GM19372 (cell line): ENCODE results near the gene SCLY.

ENCODE experiments used
- ATAC-seq: cut with Tn5 transposase; IDR thresholded peaks from one replicate; pipeline ENCODE4 v1.9.1; 2021; ENCODE audit warnings: mild to moderate bottlenecking, low read depth, moderate library complexity; ENCODE audit not compliant: unreplicated experiment

Gene SCLY

DNA sequence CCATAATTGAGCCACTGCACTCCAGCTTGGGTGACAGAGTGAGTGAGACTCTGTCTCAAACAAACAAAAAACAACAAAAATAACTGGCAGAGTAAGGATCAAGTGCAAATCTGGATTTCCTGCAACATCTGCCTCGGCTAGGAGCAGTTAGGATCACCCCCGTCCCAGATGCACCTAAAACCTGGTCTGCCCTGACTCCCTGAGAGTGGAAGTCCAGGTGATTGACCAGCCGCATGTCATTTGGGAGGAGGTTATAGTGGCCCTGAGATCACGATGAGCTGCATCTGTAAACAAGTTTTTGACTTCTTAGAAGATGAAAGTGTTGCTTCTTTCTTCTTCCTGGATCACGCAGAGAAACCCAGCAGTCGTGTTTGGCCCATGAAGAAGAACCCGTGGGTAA lies 34.3 kb downstream of the SCLY start:
- no peak for ATAC-seq

DNA sequence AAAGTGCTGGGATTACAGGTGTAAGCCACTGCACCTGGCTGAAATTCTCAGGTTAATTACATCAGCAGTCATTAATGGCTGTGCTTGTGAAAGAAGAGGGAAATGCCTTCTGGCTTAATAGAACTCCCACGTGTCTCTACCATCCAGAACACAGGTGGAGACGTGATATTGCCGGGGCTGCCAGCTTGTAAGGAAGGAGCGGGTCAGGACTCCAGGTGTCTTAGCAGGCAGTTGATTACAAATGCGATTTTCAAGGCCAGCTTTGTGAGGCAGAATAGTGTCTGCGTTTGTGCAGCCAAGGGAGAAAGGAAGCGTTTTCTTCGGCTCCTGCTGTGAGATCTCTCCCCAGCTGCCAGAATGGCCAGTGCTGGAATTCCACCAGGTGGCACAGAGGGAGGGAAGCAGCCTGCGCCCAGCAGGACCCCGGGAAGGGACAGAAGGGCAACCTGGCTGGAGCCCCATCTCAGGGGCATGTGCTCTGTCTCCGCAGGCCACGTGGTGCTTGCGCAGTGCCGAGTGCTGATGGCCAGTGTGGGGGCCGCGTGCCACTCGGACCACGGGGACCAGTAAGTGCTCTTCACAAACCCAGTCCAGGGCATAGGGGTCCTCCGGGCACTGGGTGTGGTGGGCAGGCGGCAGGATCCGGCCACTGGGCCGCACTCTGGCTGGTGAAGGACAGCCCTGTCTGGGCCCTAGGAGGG lies 35.7 kb downstream of the SCLY start:
- ATAC-seq = no peak

DNA sequence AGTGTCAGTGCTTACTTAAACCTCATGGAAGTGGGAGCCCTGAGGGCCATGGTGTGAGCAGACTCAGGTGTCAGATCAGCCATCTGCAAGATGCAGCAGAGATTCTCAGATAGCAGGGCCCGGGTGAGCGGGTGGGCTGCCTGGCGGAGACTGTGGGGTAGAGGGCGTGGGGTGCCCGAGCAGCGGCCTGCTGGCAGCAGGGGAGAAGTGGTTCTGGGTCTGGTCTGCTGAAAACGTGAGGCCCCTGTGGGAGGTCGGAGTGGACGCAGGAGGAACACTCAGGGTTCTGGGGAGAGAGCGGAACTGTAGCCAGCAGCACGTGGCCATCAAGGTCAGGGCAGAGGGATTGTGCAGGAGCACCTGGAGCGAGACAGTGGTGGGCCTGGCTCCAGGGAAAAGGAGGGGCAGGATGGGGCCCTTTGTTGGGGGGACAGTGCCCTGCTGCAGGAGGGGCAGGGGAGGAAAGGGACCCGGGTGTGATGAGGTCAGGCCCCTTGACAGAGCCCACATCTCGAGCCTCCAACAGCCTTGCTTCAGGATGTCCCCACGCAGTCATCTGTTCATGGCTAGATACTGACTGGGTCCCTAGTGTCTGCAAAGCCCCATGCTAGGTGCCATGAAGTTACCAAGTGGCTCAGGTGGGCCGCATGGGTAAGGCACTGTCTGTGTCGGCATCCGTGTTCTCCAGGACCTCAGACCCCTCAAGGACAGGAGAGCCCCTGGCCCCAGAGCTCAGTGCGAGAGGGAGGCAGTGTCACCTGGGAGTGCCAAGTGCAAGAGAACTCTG lies 36.6 kb downstream of the SCLY start:
- ATAC-seq = no peak

DNA sequence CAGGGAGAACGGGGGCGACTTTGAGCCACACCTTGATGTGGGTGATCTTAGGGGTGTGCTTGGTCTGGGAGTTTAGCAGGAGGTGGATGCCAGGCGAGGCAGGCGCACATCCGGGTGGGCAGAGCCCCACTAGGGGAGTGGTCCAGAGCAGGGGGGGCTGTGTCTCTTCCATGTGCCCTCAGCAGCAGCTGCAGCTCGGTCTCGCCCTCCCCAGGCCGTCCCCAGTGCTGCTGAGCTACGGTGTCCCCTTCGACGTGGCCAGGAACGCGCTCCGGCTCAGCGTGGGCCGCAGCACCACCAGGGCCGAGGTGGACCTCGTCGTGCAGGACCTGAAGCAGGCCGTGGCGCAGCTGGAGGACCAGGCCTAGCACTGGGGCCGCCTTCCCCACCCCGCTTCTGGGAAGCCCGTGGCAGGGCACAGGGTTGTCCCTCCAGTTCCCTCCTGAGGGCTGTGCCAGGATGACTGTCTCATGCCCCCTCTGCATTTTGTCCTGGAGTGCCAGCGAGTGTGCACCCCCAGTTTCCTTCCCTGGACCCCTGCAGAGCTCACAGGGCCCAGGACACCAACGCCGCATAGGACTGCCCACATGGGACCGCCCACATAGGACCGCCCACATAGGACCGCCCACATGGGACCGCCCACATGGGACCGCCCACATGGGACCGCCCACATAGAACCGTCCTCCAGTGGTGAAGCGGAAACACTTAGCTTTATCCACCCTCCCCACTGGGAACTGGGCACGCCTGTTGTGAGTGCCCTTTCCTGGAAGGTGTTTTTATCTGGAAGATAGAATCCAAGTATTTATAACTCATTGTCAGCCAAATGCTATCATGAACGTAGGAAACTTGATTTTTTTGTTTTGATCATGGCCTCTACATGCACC lies 37.4 kb downstream of the SCLY start:
- peak; percentile 66 for ATAC-seq

DNA sequence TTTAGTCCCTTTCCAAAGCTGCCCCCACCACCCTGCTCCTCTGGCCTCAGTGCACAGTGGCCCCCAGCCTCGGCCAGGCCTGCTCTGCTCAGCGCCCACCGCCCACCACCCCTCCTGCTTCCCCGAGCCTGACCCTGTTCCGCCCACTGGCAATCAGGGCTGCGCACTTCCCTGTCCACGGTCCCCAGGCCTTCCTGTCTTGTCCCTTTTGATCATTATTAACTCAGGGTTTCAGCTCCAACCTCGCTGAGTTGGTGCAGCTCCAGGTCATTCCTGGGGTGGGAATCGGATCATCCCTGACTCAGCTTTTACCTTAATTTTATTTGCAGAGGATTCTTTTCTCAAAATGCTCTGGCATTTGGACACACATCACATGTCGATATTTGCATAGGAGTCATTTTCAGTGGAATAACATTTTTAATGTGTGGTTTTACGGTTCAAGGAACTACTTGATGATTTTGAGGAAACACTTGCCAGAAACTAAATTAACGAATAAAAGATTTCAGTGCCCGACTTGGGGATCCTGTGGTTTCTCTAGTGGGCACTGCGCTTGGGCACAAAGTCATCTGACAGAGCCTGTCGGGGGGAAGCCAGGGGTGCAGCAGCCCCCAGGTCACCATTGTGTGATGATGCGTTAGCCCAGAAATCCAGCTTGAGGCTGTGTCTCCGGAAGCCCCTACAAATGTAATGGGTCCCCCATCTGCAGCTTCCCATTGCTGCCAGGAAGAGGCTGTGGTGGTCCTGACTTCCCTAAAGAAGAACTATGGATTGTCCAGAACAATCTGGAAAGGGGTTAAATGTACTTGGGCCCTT lies 38.3 kb downstream of the SCLY start:
- peak; percentile 21 for ATAC-seq

DNA sequence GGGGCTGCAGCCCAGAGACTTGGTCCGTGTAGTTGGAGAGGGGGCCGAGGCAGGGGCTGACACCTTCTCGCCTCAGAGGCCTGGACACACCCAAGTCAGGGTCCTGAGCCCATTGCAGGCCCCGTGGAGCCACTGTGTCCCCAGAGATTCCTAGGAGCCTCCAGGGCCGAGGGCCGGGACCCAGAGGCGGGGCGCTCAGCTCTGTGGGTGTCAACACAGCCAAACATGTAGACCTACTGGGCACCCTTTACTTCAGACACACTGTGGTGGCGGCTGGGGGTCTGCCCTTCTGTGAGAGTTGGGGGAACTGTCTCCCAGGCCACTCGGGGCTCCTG lies 38.9 kb downstream of the SCLY start:
- no peak for ATAC-seq

DNA sequence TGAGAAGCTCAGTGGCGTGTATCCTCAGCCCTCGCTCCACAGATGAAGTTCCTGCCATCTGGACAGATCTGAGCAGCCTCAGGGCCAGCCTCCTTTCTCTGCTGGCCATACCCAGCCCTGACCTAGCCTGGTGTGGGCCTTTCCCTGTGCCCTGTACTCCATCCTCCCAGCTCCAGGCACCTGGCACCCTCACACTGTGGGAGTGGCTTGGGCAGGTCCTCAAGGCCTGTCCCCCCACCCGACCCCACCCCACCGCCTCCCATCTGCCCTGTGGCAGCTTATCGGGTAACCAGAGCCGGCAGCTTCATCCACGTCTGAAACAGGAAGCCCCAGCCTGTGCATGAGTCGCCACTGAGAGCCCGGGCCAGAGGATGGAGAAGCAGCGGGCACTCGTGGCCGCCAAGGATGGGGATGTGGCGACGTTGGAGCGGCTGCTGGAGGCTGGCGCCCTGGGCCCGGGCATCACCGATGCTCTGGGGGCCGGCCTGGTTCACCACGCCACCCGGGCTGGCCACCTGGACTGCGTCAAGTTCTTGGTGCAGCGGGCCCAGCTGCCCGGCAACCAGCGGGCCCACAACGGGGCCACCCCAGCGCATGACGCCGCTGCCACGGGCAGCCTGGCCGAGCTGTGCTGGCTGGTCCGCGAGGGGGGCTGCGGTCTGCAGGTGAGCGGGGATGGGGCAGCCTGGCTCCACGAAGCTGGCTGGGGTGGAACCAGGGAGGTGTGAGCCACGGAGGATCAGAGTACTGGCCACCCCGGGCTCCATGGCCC lies 39.4 kb downstream of the SCLY start, which contains the start of gene ESPNL:
Gene ESPNL (plus strand): TSS at position 292 of the 772 bp plus-strand sequence. CDS start 80 bp downstream, at position 372.
- ATAC-seq = no peak

DNA sequence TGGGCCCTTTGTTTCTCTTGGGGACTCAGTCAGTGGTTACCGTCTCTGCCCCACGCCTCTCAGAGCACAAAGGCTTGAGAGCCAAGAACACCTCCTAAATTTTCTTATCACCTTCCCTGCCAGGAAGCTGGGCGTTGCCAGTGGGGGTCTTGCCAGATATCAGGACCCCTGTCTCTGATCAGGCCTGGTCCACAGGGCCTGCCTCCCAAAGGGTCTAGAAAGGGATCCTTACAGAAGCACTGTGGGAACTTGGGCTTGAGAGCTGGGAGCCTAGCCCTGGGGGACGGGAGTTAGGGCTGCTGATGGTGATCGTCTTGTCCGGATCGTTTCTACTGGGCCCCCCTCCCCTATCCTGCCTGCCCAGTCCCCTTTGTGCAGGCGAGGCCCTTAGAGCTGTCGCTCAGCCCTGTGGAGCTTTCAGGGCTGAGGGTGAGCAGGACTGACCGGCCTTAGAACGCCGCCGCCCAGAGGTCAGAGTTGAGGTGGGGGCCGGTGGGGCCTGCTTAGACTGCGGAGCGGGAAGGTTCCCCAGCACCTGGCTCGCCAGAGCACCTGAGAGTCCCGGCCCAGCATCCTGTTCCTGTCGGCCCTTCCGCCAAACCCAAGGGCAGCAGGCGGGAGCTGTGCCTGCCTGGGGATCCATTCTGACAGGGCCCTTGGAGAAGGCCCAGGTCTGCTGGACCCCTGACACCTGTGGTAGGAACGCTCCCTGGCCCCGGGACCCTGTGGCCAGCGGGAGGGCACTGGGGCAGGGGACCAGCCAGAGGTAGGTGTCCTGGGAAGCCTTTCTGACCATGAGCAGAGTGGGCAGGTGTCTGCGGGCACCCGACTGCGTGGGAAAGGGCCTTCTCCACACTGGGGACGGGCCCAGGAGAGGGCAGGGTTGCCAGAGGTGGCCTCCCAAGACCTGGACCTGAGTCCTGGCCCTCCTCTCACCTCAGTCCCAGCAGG lies 40.3 kb downstream of the SCLY start:
- ATAC-seq = no peak

DNA sequence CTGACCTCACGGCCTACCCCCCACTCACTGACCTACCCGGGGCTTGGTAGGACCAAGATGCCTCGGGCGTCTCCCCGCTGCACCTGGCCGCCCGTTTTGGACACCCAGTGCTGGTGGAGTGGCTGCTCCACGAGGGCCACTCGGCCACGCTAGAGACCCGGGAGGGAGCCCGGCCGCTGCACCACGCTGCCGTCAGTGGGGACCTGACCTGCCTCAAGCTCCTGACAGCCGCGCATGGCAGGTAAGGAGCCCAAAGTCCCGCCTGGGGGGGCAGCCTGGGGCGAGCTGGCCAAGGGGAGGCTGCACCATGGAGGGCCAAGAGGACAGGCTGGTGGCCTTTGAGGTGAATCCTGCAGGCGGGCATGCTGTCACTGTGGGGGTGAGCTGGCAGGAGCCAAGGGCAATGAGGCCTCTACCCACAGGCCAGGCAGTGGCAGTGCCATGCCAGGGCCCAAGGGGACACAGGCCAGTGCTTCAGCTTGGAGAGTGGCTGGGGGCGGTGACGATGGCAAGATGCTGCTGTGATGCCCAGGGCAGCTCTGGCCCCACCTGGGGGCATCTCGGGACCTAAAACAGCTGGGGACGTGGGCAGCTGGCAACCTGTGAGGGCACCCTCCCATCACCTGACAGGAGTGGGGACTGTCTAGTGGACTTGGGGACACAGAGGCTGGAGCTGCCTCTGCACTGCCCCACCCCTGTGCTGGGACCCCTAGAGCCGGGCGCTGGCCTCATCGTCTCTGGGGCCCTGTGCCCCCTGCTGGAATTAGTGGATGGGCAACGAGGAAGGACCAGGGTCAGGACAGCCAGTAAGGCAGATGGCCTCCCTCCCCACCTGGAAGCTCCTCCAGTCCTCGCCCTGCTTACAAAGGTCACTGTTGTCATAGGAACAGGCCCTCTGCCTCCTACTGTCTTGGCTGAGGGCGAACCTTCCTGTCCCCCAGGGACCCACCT lies 41.4 kb downstream of the SCLY start:
- no peak for ATAC-seq

DNA sequence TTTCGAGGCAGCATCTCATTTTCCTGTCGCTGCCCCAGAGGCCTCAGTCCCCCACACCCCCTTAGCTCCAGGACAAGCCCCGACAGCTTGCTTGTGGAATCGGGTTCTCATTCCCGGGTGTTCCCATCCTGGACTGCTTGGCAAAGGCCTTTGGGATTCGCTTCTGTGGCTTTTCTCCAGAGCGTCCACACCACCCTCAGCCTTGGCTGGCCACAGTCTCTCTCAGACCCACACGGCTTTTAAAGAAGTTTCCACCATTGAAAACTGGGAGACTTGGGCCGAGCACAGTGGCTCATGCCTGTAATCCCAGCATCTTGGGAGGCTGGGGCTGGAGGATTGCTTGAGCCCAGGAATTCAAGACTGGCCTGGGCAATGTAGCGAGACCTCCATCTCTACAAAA lies 42.1 kb downstream of the SCLY start:
- ATAC-seq = no peak

DNA sequence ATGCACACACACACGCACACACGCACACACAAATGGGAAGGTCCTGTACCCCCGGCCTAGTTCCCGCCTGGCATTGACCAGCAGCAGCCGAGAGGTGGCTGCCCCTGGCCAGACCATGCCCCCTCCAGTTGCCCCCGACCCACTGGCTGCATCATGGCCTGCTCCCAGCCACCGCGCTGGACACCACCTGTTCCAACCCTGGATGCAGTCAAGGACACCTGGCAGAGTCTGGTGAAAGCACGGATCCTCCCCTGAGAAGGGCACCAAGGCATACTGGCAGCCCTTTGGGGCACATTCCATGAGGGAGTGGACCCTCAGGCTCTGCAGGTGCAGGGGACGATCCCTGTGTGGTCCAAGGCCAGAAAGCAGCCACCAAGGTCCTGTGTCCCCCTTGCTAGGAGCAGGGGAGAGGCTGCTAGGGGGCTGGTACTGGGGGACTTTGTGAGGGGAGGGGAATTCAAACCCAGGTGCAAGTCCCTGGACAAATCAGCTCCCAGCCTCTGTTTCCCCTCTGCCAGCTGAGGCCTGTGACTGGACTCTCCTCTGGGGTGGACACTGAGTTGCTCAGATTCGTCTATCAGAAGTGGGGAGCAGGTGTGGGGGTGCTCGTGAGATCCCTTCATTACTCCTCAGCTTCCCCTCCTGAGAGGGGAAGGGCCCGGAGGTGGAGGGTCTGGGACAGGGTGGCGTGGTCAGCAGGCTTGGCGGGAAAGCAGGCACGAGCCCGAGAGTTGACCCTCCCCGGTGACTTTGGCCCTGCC lies 42.8 kb downstream of the SCLY start:
- no peak for ATAC-seq

DNA sequence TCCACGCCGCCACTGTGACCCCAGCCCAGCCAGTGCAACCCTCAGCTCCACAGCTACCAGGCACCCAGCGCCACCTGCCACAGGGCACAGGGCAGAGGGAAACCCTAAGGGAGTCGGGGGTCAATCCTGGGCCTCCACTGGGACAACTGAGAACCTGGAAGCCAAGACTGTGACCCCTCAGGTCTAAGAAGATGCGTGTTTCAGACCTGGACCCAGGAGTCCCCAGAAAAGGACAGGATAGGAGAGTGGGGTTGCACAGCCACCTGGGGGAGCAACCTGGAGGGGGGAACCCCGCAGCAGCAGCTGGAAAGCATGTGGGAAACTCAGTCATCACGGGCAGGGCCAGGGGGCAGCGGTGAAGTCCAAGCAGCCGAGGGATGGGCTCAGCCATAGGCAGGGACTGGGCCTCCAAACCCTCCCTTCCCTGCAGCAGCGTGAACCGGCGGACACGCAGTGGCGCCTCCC lies 43.5 kb downstream of the SCLY start:
- no peak for ATAC-seq

DNA sequence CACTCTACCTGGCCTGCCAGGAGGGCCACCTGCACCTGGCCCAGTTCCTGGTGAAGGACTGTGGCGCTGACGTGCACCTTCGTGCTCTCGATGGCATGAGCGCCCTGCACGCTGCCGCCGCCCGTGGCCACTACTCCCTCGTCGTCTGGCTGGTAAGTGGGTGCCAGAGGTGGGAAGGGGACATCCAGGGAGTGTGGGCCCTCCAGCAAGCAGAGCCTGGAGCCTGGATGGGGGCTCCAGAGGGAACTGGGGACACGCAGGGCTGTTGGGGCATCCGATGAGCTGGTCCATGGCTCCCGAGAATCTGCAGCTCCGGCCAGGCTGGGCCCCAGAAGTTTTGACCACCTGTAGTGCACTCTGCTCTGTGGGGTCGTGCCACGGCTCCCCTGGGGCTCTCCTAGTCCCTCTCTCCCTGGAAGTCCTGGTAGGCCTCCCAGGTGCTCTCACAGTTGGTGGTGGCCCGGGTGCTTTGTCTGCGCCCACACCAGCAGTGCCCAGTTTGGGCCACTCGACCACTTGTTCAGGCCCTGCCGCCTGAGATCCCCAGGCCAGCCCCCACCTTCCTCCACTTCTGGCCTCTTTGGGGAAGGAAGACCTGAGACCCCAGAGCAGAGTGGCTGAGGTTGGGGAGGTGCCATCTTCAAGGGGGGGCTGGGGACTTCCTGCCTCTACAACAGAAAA lies 44.0 kb downstream of the SCLY start:
- ATAC-seq = no peak

DNA sequence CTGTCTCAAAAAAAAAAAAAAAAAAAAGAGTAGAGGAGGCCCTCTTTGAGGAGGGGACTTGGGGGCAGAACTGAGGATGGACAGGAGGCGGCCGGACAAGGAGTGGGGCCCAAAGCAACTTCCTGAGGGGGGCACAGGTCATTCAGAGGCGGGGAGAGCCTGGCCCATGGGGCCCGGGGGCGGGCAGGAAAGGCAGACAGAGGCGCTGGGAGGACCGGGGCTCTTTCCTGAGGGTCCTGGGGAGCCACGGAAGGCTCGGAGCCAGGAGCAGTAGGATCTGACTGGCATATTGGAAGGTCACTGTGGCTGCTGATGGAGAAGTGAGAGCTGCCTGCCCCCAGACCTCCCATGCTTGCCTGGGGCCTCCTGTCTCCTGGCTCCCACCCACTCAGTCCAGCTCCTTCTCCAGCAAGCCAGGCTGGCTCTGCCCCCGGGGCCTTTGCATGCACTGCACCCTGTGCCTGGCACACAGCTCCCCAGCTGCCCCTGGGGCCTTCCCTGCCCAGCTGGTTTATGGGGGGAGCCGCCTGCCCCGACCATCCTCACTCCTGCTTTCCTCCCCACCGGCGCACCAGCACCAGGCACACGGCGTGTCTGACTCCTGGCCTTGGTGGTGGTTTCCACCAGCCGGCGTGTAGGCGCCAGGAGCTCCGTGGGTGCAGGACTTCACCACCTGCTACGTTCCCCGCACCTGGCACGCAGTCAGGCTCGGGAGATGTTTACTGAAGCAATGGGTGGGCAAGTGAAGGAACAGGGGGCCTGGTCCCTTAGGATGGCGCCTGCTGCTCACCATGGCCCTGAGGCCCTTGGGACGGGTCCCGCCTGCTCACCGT lies 44.9 kb downstream of the SCLY start:
- no peak for ATAC-seq

DNA sequence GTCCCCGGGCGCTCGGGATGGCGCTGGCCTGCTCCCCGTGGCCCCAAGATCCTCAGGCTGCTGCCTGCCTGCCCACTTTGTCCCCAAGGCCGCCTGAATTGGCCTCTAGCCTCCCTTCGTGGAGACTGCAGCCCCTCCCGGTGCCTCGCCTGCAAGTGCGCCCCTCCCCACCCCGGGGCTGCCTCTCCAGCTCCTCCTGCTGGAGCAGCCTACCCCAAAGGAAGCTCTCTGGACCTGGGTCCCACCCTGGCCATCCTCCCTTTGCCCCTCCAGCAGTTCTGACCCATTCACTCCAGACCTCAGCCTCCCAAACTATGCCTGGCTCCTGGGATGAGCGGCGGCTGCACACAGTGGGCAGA lies 45.5 kb downstream of the SCLY start:
- no peak for ATAC-seq
